Caco-2 (cell line): Measurements from ENCODE around the gene NLGN1. TPM values are rescaled to one million over a fixed set of nuclear protein-coding genes. Genes with fewer than 3 reads are reported as not detected.

Source experiments
- BruUV-seq: library from RNA; stranded (reverse); fragments of 400-500 nt; replicated peaks from 2 replicates; lab custom pipeline; 2021; lab: Mats Ljungman, UMichigan
- CTCF ChIA-PET: fragments of 300-600 bp; sonication (Branson Sonifier 250); formaldehyde crosslinking; loops from one replicate; lab custom pipeline; 2022; ENCODE audit warnings: antibody characterized with exemption; lab: Charles Lee
- POLR2A ChIA-PET: fragments of 300-600 bp; sonication (Branson Sonifier 250); formaldehyde crosslinking; loops from one replicate; lab custom pipeline; 2022; ENCODE audit warnings: antibody characterized with exemption; lab: Charles Lee
- DNase-seq, 2 experiments: peaks; one replicate each; pipeline versions ENCODE4 v3.0.0 to v3.0.0-alpha.2; 2020 to 2022
- H3K27me3 ChIP-seq: replicated peaks from 2 replicates; pipeline ENCODE4 v1.6.0; 2011; ENCODE audit warnings: low read length; ENCODE audit not compliant: control insufficient read depth, insufficient read depth
- H3K36me3 ChIP-seq: 2 replicates; pipeline ENCODE4 v1.5.1; 2011; ENCODE audit warnings: low read length; ENCODE audit not compliant: control insufficient read depth, insufficient read depth
- H3K4me1 ChIP-seq: fragments of 250-450 bp; sonication (Bioruptor Pico); 2 replicates; pipeline ENCODE4 v1.5.1; 2020; ENCODE audit warnings: mild to moderate bottlenecking
- H3K4me3 ChIP-seq: 2 replicates; pipeline ENCODE4 v1.5.1; 2011; ENCODE audit warnings: low read depth, mild to moderate bottlenecking, control low read depth, low read length
- H3K9me3 ChIP-seq: fragments of 250-450 bp; sonication (Bioruptor Pico); 2 replicates; pipeline ENCODE4 v1.5.1; 2020; ENCODE audit warnings: mild to moderate bottlenecking, moderate library complexity
- H3K27ac Mint-ChIP-seq: one replicate; pipeline ENCODE4 v1.8.0; 2022; ENCODE audit warnings: mixed read lengths; ENCODE audit not compliant: unreplicated experiment
- H3K27me3 Mint-ChIP-seq: one replicate; pipeline ENCODE4 v1.8.0; 2022; ENCODE audit warnings: mixed read lengths; ENCODE audit not compliant: insufficient read depth, unreplicated experiment
- H3K36me3 Mint-ChIP-seq: one replicate; pipeline ENCODE4 v1.8.0; 2022; ENCODE audit warnings: mild to moderate bottlenecking, mixed read lengths; ENCODE audit not compliant: insufficient read depth, unreplicated experiment
- H3K4me1 Mint-ChIP-seq: one replicate; pipeline ENCODE4 v1.8.0; 2022; ENCODE audit warnings: low read depth, mixed read lengths; ENCODE audit not compliant: unreplicated experiment
- H3K4me3 Mint-ChIP-seq: one replicate; pipeline ENCODE4 v1.8.0; 2022; ENCODE audit warnings: mild to moderate bottlenecking, moderate library complexity, mixed read lengths; ENCODE audit not compliant: unreplicated experiment
- H3K9me3 Mint-ChIP-seq: one replicate; pipeline ENCODE4 v1.8.0; 2022; ENCODE audit warnings: mixed read lengths; ENCODE audit not compliant: unreplicated experiment
- intact Hi-C: fragments of 100-400 bp; cut with micrococcal nuclease; formaldehyde crosslinking; loops from one replicate; pipeline ENCODE4 v1.10.0; 2022; ENCODE audit not compliant: unreplicated experiment
- total RNA-seq: library from RNA; stranded (reverse); gene quantifications from 2 replicates; pipeline ENCODE4 v1.2.3, GENCODE V29; 2022
- TF ChIP-seq, protein P1 (sequence below), 2 experiments: fragments of 200-600 bp in 1 of 2; IDR thresholded peaks; 1 replicate in 1 of 2; 2 replicates in 1 of 2; pipeline versions ENCODE4 v1.5.1 to v1.8.0; 2011 to 2022; ENCODE audit warnings: antibody characterized with exemption in 1 of 2, control low read depth in 1 of 2, inconsistent platforms in 1 of 2, low read depth in 1 of 2, low read length in 1 of 2, mild to moderate bottlenecking in 1 of 2, moderate library complexity in 1 of 2; ENCODE audit not compliant: insufficient read depth in 1 of 2, severe bottlenecking in 1 of 2, unreplicated experiment in 1 of 2

Gene NLGN1
- total RNA-seq, 1 experiment from 2014 or later: not detected

DNA sequence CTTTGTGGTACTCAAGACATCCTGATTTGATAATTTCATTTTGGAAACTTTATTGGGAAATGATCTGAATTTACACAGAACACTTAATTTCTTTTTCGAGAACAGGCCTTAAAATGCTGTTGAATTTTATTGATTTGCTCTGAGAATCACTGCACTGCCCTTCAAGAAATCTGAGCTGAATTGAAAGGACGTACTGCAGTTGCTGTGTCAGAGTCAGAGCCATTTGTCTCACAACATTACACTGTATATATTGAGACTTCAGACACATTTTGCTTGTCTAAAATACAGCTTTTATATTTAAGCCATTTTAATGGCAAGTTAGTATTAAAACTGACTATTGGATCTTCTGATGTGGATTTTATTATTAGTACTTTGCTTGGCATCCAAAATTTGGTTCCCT is 504.1 kb downstream of the NLGN1 start:
- no peaks in the 10 kb centered on the region for H3K9me3 Mint-ChIP-seq
- H3K27me3 Mint-ChIP-seq: peaks cover 7% of the 10 kb centered on the region
- no peaks in the 10 kb centered on the region for H3K4me1 Mint-ChIP-seq
- Histone ChIP-seq H3K4me1 (no peaks in the 10 kb centered on the region), H3K36me3 (no peaks in the 10 kb centered on the region), H3K27me3 (no peaks in the 10 kb centered on the region), H3K4me3 (no peak overlapping the region), H3K9me3 (no peaks in the 10 kb centered on the region)
- POLR2A ChIA-PET: no interaction called here
- H3K27ac Mint-ChIP-seq: no peak overlapping the region
- intact Hi-C loops: no loop called here
- H3K36me3 Mint-ChIP-seq: no peaks in the 10 kb centered on the region
- no peak for DNase-seq
- BruUV-seq: no TSS peak
- CTCF ChIA-PET: no interaction called here
- no peak overlapping the region for H3K4me3 Mint-ChIP-seq
- TF ChIP-seq, protein P1, sequence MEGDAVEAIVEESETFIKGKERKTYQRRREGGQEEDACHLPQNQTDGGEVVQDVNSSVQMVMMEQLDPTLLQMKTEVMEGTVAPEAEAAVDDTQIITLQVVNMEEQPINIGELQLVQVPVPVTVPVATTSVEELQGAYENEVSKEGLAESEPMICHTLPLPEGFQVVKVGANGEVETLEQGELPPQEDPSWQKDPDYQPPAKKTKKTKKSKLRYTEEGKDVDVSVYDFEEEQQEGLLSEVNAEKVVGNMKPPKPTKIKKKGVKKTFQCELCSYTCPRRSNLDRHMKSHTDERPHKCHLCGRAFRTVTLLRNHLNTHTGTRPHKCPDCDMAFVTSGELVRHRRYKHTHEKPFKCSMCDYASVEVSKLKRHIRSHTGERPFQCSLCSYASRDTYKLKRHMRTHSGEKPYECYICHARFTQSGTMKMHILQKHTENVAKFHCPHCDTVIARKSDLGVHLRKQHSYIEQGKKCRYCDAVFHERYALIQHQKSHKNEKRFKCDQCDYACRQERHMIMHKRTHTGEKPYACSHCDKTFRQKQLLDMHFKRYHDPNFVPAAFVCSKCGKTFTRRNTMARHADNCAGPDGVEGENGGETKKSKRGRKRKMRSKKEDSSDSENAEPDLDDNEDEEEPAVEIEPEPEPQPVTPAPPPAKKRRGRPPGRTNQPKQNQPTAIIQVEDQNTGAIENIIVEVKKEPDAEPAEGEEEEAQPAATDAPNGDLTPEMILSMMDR (IDR thresholded peaks at IDR 0.05; ENCODE audit: insufficient read depth in 1 of 2, low read depth in 1 of 2, low read length in 1 of 2, severe bottlenecking in 1 of 2, unreplicated experiment in 1 of 2): no peak

DNA sequence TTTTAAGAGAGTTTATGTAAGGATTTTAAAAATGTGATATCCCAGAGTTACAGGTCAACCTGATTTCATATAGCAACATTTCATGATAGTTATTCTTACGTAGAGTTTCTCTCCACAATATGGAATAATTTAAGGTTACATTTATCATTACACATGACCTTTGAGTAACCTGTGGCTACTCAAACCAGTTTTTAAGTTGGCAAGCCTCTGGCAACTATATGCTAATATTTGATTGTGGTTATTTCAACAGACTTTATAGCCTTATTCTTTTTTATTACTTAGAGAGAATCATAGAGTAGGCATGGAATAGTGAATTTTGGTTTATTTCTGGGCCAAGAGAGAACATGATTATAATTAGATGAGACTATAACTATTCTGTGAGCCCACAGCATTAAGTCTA is 504.9 kb downstream of the NLGN1 start:
- BruUV-seq: no TSS peak
- Histone ChIP-seq H3K4me3 (no peak overlapping the region), H3K4me1 (no peaks in the 10 kb centered on the region), H3K27me3 (no peaks in the 10 kb centered on the region), H3K9me3 (no peaks in the 10 kb centered on the region), H3K36me3 (no peaks in the 10 kb centered on the region)
- ChIA-PET CTCF (no interaction called here), POLR2A (no interaction called here)
- Mint-ChIP-seq H3K27me3 (peaks cover 4% of the 10 kb centered on the region), H3K4me3 (no peak overlapping the region), H3K36me3 (no peaks in the 10 kb centered on the region), H3K27ac (no peak overlapping the region), H3K4me1 (no peaks in the 10 kb centered on the region), H3K9me3 (no peaks in the 10 kb centered on the region)
- TF ChIP-seq, protein P1 (IDR thresholded peaks at IDR 0.05; ENCODE audit: insufficient read depth in 1 of 2, low read depth in 1 of 2, low read length in 1 of 2, severe bottlenecking in 1 of 2, unreplicated experiment in 1 of 2): no peak
- intact Hi-C loops: no loop called here
- no peak for DNase-seq

DNA sequence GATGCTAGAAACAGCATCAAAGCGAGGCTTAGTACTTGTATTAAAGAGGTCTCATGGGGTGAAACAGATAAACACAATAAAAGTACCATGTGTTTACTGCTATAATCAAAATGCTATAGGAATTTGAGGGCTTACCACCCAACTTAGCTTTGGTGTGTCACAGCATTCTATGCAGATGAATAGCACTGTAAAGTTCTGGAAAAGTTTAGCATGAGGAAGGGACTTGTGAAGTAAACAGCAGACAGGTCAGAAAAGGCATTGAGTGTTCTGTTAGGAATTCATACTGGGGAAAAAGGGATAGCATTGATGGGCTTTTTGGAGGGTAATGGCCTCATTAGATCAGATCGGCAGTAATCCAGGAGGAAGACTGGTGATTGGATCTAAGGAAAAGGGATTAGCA is 505.3 kb downstream of the NLGN1 start:
- Histone ChIP-seq H3K4me3 (no peak overlapping the region), H3K9me3 (no peaks in the 10 kb centered on the region), H3K27me3 (no peaks in the 10 kb centered on the region), H3K4me1 (no peaks in the 10 kb centered on the region), H3K36me3 (no peaks in the 10 kb centered on the region)
- Mint-ChIP-seq H3K4me1 (no peaks in the 10 kb centered on the region), H3K27ac (no peak overlapping the region), H3K9me3 (no peaks in the 10 kb centered on the region), H3K4me3 (no peak overlapping the region), H3K27me3 (peaks cover 4% of the 10 kb centered on the region), H3K36me3 (no peaks in the 10 kb centered on the region)
- ChIA-PET CTCF (no interaction called here), POLR2A (no interaction called here)
- no TSS peak for BruUV-seq
- TF ChIP-seq, protein P1 (IDR thresholded peaks at IDR 0.05; ENCODE audit: insufficient read depth in 1 of 2, low read depth in 1 of 2, low read length in 1 of 2, severe bottlenecking in 1 of 2, unreplicated experiment in 1 of 2): no peak
- no peak for DNase-seq
- intact Hi-C loops: no loop called here
